ENCODE measurements around the gene TIMM13.

Gene TIMM13

DNA sequence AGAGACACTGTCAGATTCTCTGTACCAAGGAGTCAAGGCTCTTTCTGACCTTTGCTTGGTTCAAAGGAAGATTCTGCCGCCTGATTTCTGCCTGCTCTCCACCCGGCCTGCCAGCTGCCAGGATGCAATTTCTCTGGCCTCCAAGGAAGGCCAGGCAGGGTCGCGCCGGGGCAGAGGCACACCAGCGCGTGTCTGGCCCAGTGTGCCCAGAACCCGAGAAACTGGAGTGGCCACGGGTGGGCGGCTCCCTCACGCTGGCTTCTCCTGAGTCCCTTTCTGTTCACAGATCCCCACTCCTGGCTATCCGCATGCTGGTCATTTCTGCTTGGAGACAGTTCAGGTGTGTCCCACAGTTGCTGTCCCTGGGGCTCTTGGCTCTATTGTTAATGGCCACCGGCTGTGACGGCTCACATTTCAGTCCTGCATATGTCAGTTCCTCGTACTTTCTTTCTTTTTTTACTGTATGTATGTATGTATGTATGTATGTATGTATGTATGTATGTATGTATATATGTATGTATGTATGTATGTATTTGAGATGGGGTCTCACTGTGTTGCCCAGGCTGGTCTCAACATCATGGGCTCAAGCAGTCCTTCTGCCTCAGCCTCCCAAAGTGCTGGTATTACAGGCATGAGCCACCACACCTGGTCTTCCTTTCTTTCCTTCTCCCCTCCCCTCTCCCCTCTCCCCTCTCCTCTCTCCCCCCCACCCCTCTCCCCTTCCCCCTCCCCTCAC, 50.4 kb downstream of the TIMM13 start:
- no peak for DNase-seq

All from stimulated activated CD4-positive, alpha-beta T cell treated with anti-CD3 and anti-CD28 coated beads, Interleukin-2, amount 100 ng/mL, for 48 hours (primary cell).